H1 (cell line): ENCODE results near the gene THRB. TPM values are rescaled to one million over a fixed set of nuclear protein-coding genes. Genes with fewer than 3 reads are reported as not detected.

Experiments
- CTCF ChIA-PET: fragments of 300-600 bp; sonication (Branson Sonifier 250); formaldehyde crosslinking; loops from one replicate; lab custom pipeline; 2021; ENCODE audit not compliant: partially characterized antibody; lab: Charles Lee
- POLR2A ChIA-PET: fragments of 300-600 bp; sonication (Branson Sonifier 250); formaldehyde crosslinking; loops from one replicate; lab custom pipeline; 2021; ENCODE audit warnings: inconsistent platforms; ENCODE audit not compliant: partially characterized antibody; lab: Charles Lee
- DNase-seq, 2 experiments: peaks; one replicate each; pipeline versions ENCODE4 v3.0.0 to v3.0.0-alpha.2; 2010 to 2022; ENCODE audit warnings: low spot score in 2 of 2, low read depth in 1 of 2, mixed read lengths in 1 of 2
- FAIRE-seq: peaks from 2 replicates; lab custom pipeline; 2011; peaks lifted over from hg19 to GRCh38; lab: Jason Lieb, UNC
- H2AFZ ChIP-seq: 2 replicates; pipeline ENCODE4 v1.8.1; 2012; ENCODE audit warnings: low read length, inconsistent platforms
- H2AK5ac ChIP-seq: 2 replicates; pipeline ENCODE4 v1.6.1; 2013; ENCODE audit warnings: low read depth, low read length
- H2BK120ac ChIP-seq: replicated peaks from 2 replicates; pipeline ENCODE3; 2013; ENCODE audit warnings: low read depth, low read length, inconsistent platforms
- H2BK12ac ChIP-seq: 2 replicates; pipeline ENCODE4 v1.6.1; 2013; ENCODE audit warnings: low read depth, low read length
- H2BK15ac ChIP-seq: 2 replicates; pipeline ENCODE4 v1.6.1; 2013; ENCODE audit warnings: low read length
- H2BK20ac ChIP-seq: 2 replicates; pipeline ENCODE4 v1.6.1; 2013; ENCODE audit warnings: low read length
- H2BK5ac ChIP-seq: 2 replicates; pipeline ENCODE4 v1.6.1; 2013; ENCODE audit warnings: low read depth, low read length
- H3K14ac ChIP-seq: 2 replicates; pipeline ENCODE4 v1.6.1; 2013; ENCODE audit warnings: inconsistent platforms; ENCODE audit not compliant: insufficient read length
- H3K18ac ChIP-seq: 2 replicates; pipeline ENCODE4 v1.6.1; 2013; ENCODE audit warnings: low read length; ENCODE audit errors: extremely low read depth
- H3K23ac ChIP-seq: 2 replicates; pipeline ENCODE4 v1.6.1; 2013; ENCODE audit warnings: inconsistent platforms; ENCODE audit not compliant: insufficient read length
- H3K23me2 ChIP-seq: 2 replicates; pipeline ENCODE4 v1.6.1; 2013; ENCODE audit warnings: low read depth, low read length
- H3K27ac ChIP-seq: 2 replicates; pipeline ENCODE4 v1.6.1; 2011; ENCODE audit warnings: low read depth, low read length, inconsistent platforms
- H3K27me3 ChIP-seq, 4 experiments: replicated peaks in 1 of 4; 1 replicate in 1 of 4; 2 replicates in 3 of 4; pipeline versions ENCODE4 v1.6.1 to v1.8.1; 2011 to 2013; ENCODE audit warnings: low read length in 3 of 4, mild to moderate bottlenecking in 3 of 4, inconsistent platforms in 2 of 4, mixed read lengths in 2 of 4, moderate library complexity in 1 of 4; ENCODE audit not compliant: control insufficient read depth in 3 of 4, insufficient read depth in 3 of 4; ENCODE audit errors: extremely low read depth in 1 of 4
- H3K36me3 ChIP-seq, 4 experiments: 2 replicates each; pipeline versions ENCODE4 v1.6.1 to v1.8.1; 2011 to 2013; ENCODE audit warnings: mild to moderate bottlenecking in 4 of 4, low read length in 3 of 4, moderate library complexity in 2 of 4, control low read depth in 1 of 4, inconsistent platforms in 1 of 4; ENCODE audit not compliant: insufficient read depth in 4 of 4, control insufficient read depth in 2 of 4
- H3K4ac ChIP-seq: replicated peaks from 2 replicates; pipeline ENCODE3; 2013; ENCODE audit warnings: low read length, low read depth, mixed read lengths, inconsistent platforms; ENCODE audit not compliant: insufficient read length
- H3K4me1 ChIP-seq, 4 experiments: replicated peaks in 1 of 4; 1 replicate in 1 of 4; 2 replicates in 3 of 4; pipeline versions ENCODE4 v1.6.1 to v1.8.1; 2011 to 2013; ENCODE audit warnings: low read length in 3 of 4, inconsistent platforms in 2 of 4, mixed read lengths in 1 of 4; ENCODE audit not compliant: insufficient read depth in 4 of 4, control insufficient read depth in 3 of 4
- H3K4me2 ChIP-seq, 2 experiments: 2 replicates each; pipeline versions ENCODE4 v1.6.1 to v1.8.1; 2011 to 2013; ENCODE audit warnings: low read depth in 2 of 2, low read length in 2 of 2, control low read depth in 1 of 2, inconsistent platforms in 1 of 2, mild to moderate bottlenecking in 1 of 2; ENCODE audit not compliant: insufficient read depth in 1 of 2
- H3K4me3 ChIP-seq, 4 experiments: fragments of 200-600, 300-600 bp in 1 of 4; sonication (generic), shearing (Covaris generic), sonication (Bioruptor Twin) in 1 of 4; 2 replicates each; pipeline versions ENCODE4 v1.5.1 to v1.8.1; 2011 to 2016; ENCODE audit warnings: low read length in 4 of 4, low read depth in 3 of 4, control low read depth in 2 of 4, inconsistent platforms in 2 of 4, mild to moderate bottlenecking in 2 of 4, mixed read lengths in 1 of 4, moderate library complexity in 1 of 4; ENCODE audit not compliant: insufficient read depth in 2 of 4; ENCODE audit errors: extremely low read depth in 1 of 4
- H3K56ac ChIP-seq: replicated peaks from 2 replicates; pipeline ENCODE3; 2013; ENCODE audit warnings: low read depth, mild to moderate bottlenecking, mixed read lengths, low read length, inconsistent platforms; ENCODE audit not compliant: insufficient read length
- H3K79me1 ChIP-seq: 2 replicates; pipeline ENCODE4 v1.6.1; 2013; ENCODE audit warnings: low read depth, low read length, control low read depth
- H3K79me2 ChIP-seq, 2 experiments: 2 replicates each; pipeline versions ENCODE4 v1.6.1 to v1.8.1; 2012 to 2013; ENCODE audit warnings: low read length in 2 of 2, mild to moderate bottlenecking in 2 of 2, inconsistent platforms in 1 of 2; ENCODE audit not compliant: insufficient read depth in 2 of 2, control insufficient read depth in 1 of 2
- H3K9ac ChIP-seq, 4 experiments: replicated peaks in 1 of 4; 1 replicate in 1 of 4; 2 replicates in 3 of 4; pipeline versions ENCODE4 v1.6.1 to v1.8.1; 2011 to 2013; ENCODE audit warnings: low read depth in 3 of 4, low read length in 3 of 4, control low read depth in 2 of 4, mild to moderate bottlenecking in 2 of 4, moderate library complexity in 2 of 4, inconsistent platforms in 1 of 4; ENCODE audit errors: extremely low read depth in 1 of 4
- H3K9me3 ChIP-seq, 2 experiments: 2 replicates each; pipeline versions ENCODE4 v1.6.1 to v1.8.1; 2012 to 2013; ENCODE audit warnings: mild to moderate bottlenecking in 2 of 2, moderate library complexity in 2 of 2, control low read depth in 1 of 2, inconsistent platforms in 1 of 2, low read depth in 1 of 2, low read length in 1 of 2, mixed read lengths in 1 of 2; ENCODE audit not compliant: insufficient read depth in 2 of 2
- H4K20me1 ChIP-seq, 2 experiments: replicated peaks in 1 of 2; 2 replicates each; pipeline versions ENCODE3 to v1.8.1; 2011 to 2013; ENCODE audit warnings: inconsistent platforms in 2 of 2, low read length in 2 of 2, mild to moderate bottlenecking in 1 of 2; ENCODE audit not compliant: insufficient read depth in 2 of 2, control insufficient read depth in 1 of 2
- H4K5ac ChIP-seq: 2 replicates; pipeline ENCODE4 v1.6.1; 2013; ENCODE audit warnings: low read length, low read depth, mixed read lengths, inconsistent platforms; ENCODE audit not compliant: insufficient read length
- H4K8ac ChIP-seq: 2 replicates; pipeline ENCODE4 v1.8.0; 2013; ENCODE audit warnings: mild to moderate bottlenecking, moderate library complexity, low read length, inconsistent platforms; ENCODE audit not compliant: insufficient read depth; ENCODE audit errors: extremely low read depth
- H4K91ac ChIP-seq: replicated peaks from 2 replicates; pipeline ENCODE3; 2013; ENCODE audit warnings: low read length, mixed read lengths, inconsistent platforms; ENCODE audit not compliant: insufficient read length
- CEBPB ChIP-seq: IDR thresholded peaks from 2 replicates; pipeline ENCODE4 v1.6.1; 2012; ENCODE audit warnings: low read depth, low read length
- CTBP2 ChIP-seq: IDR thresholded peaks from 2 replicates; pipeline ENCODE4 v1.7.0; 2011; ENCODE audit warnings: borderline replicate concordance, mild to moderate bottlenecking, moderate library complexity, mixed read lengths, low read length; ENCODE audit not compliant: insufficient read depth, insufficient read length
- HDAC2 ChIP-seq, 2 experiments: fragments of 300-600 bp in 1 of 2; sonication (generic) in 1 of 2; IDR thresholded peaks; 2 replicates each; pipeline ENCODE4 v1.6.1; 2011 to 2012; ENCODE audit warnings: low read depth in 2 of 2, low read length in 2 of 2, mild to moderate bottlenecking in 2 of 2, moderate library complexity in 2 of 2, borderline replicate concordance in 1 of 2, inconsistent platforms in 1 of 2
- HDAC6 ChIP-seq: IDR thresholded peaks from one replicate; pipeline ENCODE4 v1.7.1; 2012; ENCODE audit warnings: low read depth, mild to moderate bottlenecking, inconsistent platforms, low read length, moderate library complexity
- NRF1 ChIP-seq: IDR thresholded peaks from 2 replicates; pipeline ENCODE4 v1.6.1; 2011; ENCODE audit warnings: mild to moderate bottlenecking, low read depth, low read length, improper control_type of control experiment
- RAD21 ChIP-seq, 2 experiments: IDR thresholded peaks in 1 of 2; conservative IDR thresholded peaks in 1 of 2; 2 replicates each; pipeline ENCODE4 v1.6.1; 2011; ENCODE audit warnings: low read depth in 2 of 2, low read length in 2 of 2, improper control_type of control experiment in 1 of 2, inconsistent platforms in 1 of 2, mild to moderate bottlenecking in 1 of 2, moderate library complexity in 1 of 2
- SIRT6 ChIP-seq: IDR thresholded peaks from one replicate; pipeline ENCODE4 v1.7.1; 2012; ENCODE audit warnings: low read length, inconsistent platforms
- WGBS, 2 experiments: shearing (Covaris generic) in 1 of 2; methylation state at CpG; one replicate each; pipeline versions ENCODE4 v1.1.6 to v1.1.7; 2013 to 2015; ENCODE audit warnings: low lambda C conversion rate in 2 of 2, mixed read lengths in 2 of 2, inconsistent platforms in 1 of 2, low coverage in 1 of 2, missing lambda C conversion rate in 1 of 2; ENCODE audit not compliant: insufficient replicate concordance in 2 of 2, insufficient coverage in 1 of 2, insufficient read length in 1 of 2; ENCODE audit errors: extremely low coverage in 1 of 2, missing lambda C conversion rate in 1 of 2; 5-methylcytosine and 5-hydroxymethylcytosine counted together
- polyA plus RNA-seq, 7 experiments: library from polyadenylated mRNA; depleted of rRNA in 3 of 7; stranded (reverse) in 5 of 7; unstranded in 2 of 7; fragments of >200 nt in 5 of 7; fragments of 200-250 nt in 2 of 7; gene quantifications; 1 replicate in 5 of 7; 2 replicates in 1 of 7; 4 replicates in 1 of 7; pipeline versions ENCODE4 v1.2.1 to v1.2.3, GENCODE V29; 2011 to 2013; ENCODE audit warnings: missing spikeins in 2 of 7, mixed read lengths in 2 of 7
- total RNA-seq: library from RNA; stranded (reverse); fragmentation: NEBNext Ultra II Directional; extraction: Animal tissue kit (Norgen Biotek cat#: 25700); gene quantifications from 2 replicates; pipeline ENCODE4 v1.2.1, GENCODE V29; 2021

Gene THRB
- total and polyA plus RNA-seq, 2 of the 8 experiments (the other 6 are each of a cell fraction or from before 2014, with no cell fraction given): 0.98 to 3.9 TPM

DNA sequence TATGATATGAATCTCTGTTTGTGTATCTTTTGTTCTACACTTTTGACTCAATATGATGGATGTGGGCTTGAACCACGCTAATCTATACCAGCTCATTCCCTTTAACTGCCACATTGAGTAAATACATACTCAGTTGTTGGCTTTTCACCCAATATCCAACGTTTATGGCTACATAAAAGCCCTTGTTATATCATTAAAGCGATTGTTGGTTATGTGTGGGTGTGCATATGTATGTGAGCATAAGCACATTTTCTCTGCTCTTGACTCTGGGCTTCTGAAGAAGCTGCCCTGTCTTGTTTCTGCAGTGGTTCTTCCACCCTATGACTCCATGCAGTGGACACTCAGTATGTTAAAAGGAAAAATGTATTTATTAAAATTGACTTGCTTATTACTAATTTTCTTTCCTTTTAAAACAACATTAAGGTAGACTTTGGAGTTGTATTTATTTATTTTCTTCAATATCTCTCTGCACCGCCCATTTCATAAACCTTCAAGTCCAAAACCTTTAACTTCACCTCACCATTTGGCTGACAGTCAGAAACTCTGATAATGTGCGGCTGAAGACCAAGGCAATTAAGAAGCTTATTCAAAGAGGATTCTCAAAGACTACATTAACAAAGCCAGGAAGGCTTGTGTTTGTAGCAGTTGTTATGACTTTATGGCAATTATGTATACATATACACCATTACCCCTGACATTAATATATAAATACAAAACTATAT is 156.1 kb downstream of the THRB start:
- Histone ChIP-seq H2AK5ac (no peak overlapping the region), H2AFZ (no peak overlapping the region), H3K4ac (no peak overlapping the region), H2BK120ac (no peak overlapping the region), H3K4me1 (no peaks in the 10 kb centered on the region), H3K79me2 (no peaks in the 10 kb centered on the region), H4K20me1 (no peaks in the 10 kb centered on the region), H4K8ac (no peak overlapping the region), H3K18ac (no peak overlapping the region), H3K23ac (no peak overlapping the region), H2BK12ac (no peak overlapping the region), H2BK5ac (no peak overlapping the region), H3K4me2 (no peak overlapping the region), H3K14ac (no peak overlapping the region), H3K36me3 (no peaks in the 10 kb centered on the region), H3K23me2 (no peaks in the 10 kb centered on the region), H3K79me1 (no peaks in the 10 kb centered on the region), H4K5ac (no peak overlapping the region), H4K91ac (no peak overlapping the region), H2BK20ac (no peak overlapping the region), H3K9ac (no peak overlapping the region), H3K27me3 (no peaks in the 10 kb centered on the region), H3K27ac (no peak overlapping the region), H3K4me3 (no peak overlapping the region), H3K9me3 (no peaks in the 10 kb centered on the region), H2BK15ac (no peak overlapping the region), H3K56ac (no peak overlapping the region)
- DNase-seq (no peak), FAIRE-seq (no peak)
- POLR2A ChIA-PET: no interaction called here
- CTCF ChIA-PET: interaction anchor here (0.6 kb wide), 1 partner anchor 503 kb away, joined by 4 read pairs; no protein-coding TSS in a partner anchor
- 86% methylated on average over 5 of the region's 5 CpGs; no CpG with 5 or more reads in 1 of the 2 experiments for WGBS, 2 experiments
- no peak for TF ChIP-seq CEBPB
- TF ChIP-seq CTBP2: no peak
- TF ChIP-seq HDAC6: no peak
- TF ChIP-seq RAD21 (IDR thresholded peaks at IDR 0.05 in 1 of 2, conservative IDR thresholded peaks at IDR 0.05 in 1 of 2; ENCODE audit: low read depth in 2 of 2, low read length in 2 of 2): no peak
- TF ChIP-seq NRF1: no peak
- no peak for TF ChIP-seq SIRT6
- no peak for TF ChIP-seq HDAC2 (IDR thresholded peaks at IDR 0.05; ENCODE audit: borderline replicate concordance in 1 of 2, low read depth in 2 of 2, low read length in 2 of 2)
